A549 (cell line): ENCODE measurements around the gene NECTIN4. TPM values are rescaled to one million over a fixed set of nuclear protein-coding genes. Genes with fewer than 3 reads are reported as not detected.

Experiments
- BHLHE40 ChIP-seq: IDR thresholded peaks from 2 replicates; pipeline ENCODE4 v1.6.1; 2012; ENCODE audit warnings: low read depth, low read length, inconsistent platforms
- CBX8 ChIP-seq: fragments of 200-600 bp; sonication (generic); IDR thresholded peaks from 2 replicates; pipeline ENCODE4 v1.6.1; 2016
- CEBPB ChIP-seq, 2 experiments: fragments of >200 bp in 1 of 2; sonication (Bioruptor Twin) in 1 of 2; formaldehyde crosslinking in 1 of 2; IDR thresholded peaks; 2 replicates each; pipeline ENCODE4 v1.6.1; 2012 to 2016
- CHD4 ChIP-seq: fragments of 200-600 bp; sonication (generic); IDR thresholded peaks from 2 replicates; pipeline ENCODE4 v1.6.1; 2016; ENCODE audit warnings: antibody characterized with exemption, mild to moderate bottlenecking, borderline replicate concordance
- EHF ChIP-seq: fragments of 250-450 bp; sonication (Bioruptor Pico); IDR thresholded peaks from 2 replicates; pipeline ENCODE4 v1.5.0; 2020; ENCODE audit warnings: mild to moderate bottlenecking
- ELK1 ChIP-seq: fragments of 150-350 bp; IDR thresholded peaks from 2 replicates; pipeline ENCODE4 v1.6.1; 2014; ENCODE audit warnings: low read depth, mild to moderate bottlenecking, low read length
- EP300 ChIP-seq, 2 experiments: fragments of >200 bp; sonication (Bioruptor Twin); formaldehyde crosslinking; IDR thresholded peaks; 2 replicates in 1 of 2; 3 replicates in 1 of 2; pipeline ENCODE4 v1.6.1; 2016 to 2017
- FOSB ChIP-seq: fragments of 250-450 bp; sonication (Bioruptor Pico); IDR thresholded peaks from 2 replicates; pipeline ENCODE4 v1.5.0; 2020; ENCODE audit warnings: mild to moderate bottlenecking, moderate library complexity
- FOSL2 ChIP-seq, 2 experiments: fragments of 450-650 bp in 1 of 2; fragments of >200 bp in 1 of 2; sonication (Bioruptor Twin) in 1 of 2; formaldehyde crosslinking; IDR thresholded peaks; 2 replicates each; pipeline versions ENCODE4 v1.5.0 to v1.6.1; 2016 to 2020; ENCODE audit warnings: mild to moderate bottlenecking in 1 of 2, moderate library complexity in 1 of 2
- HES2 ChIP-seq: fragments of >200 bp; sonication (Bioruptor Twin); formaldehyde crosslinking; IDR thresholded peaks from 2 replicates; pipeline ENCODE4 v1.6.1; 2016
- HOXA7 ChIP-seq: fragments of 250-450 bp; sonication (Bioruptor Pico); IDR thresholded peaks from 2 replicates; pipeline ENCODE4 v1.5.0; 2020; ENCODE audit warnings: mild to moderate bottlenecking, moderate library complexity
- HOXB13 ChIP-seq: fragments of 250-450 bp; sonication (Bioruptor Pico); IDR thresholded peaks from 2 replicates; pipeline ENCODE4 v1.5.0; 2020; ENCODE audit warnings: low read depth, mild to moderate bottlenecking, moderate library complexity
- HOXB5 ChIP-seq: fragments of 250-450 bp; sonication (Bioruptor Pico); IDR thresholded peaks from 2 replicates; pipeline ENCODE4 v1.5.0; 2020; ENCODE audit warnings: mild to moderate bottlenecking, moderate library complexity
- JUN ChIP-seq, 2 experiments: fragments of >200 bp; sonication (Bioruptor Twin); formaldehyde crosslinking; IDR thresholded peaks; 2 replicates in 1 of 2; 3 replicates in 1 of 2; pipeline ENCODE4 v1.6.1; 2016 to 2017
- JUNB ChIP-seq: fragments of >200 bp; sonication (Bioruptor Twin); formaldehyde crosslinking; IDR thresholded peaks from 2 replicates; pipeline ENCODE4 v1.6.1; 2016
- KDM5A ChIP-seq: fragments of 200-600 bp; sonication (generic); IDR thresholded peaks from 2 replicates; pipeline ENCODE4 v1.6.1; 2016; ENCODE audit warnings: antibody characterized with exemption, mild to moderate bottlenecking
- MYC ChIP-seq: IDR thresholded peaks from 2 replicates; pipeline ENCODE4 v1.6.1; 2012; ENCODE audit warnings: mild to moderate bottlenecking, inconsistent platforms, low read length, improper control_type of control experiment, borderline replicate concordance
- NFE2L2 ChIP-seq: fragments of 150-350 bp; conservative IDR thresholded peaks from 2 replicates; pipeline ENCODE4 v1.6.1; 2014; ENCODE audit warnings: low read length
- NR3C1 ChIP-seq: fragments of >200 bp; sonication (Bioruptor Twin); formaldehyde crosslinking; IDR thresholded peaks from 3 replicates; pipeline ENCODE4 v1.6.1; 2017
- POLR2AphosphoS2 ChIP-seq: conservative IDR thresholded peaks from 2 replicates; pipeline ENCODE4 v1.6.1; 2012; ENCODE audit warnings: low read length, improper control_type of control experiment, inconsistent platforms
- RAD21 ChIP-seq, 2 experiments: fragments of >200 bp in 1 of 2; sonication (Bioruptor Twin) in 1 of 2; formaldehyde crosslinking in 1 of 2; IDR thresholded peaks in 1 of 2; conservative IDR thresholded peaks in 1 of 2; 2 replicates in 1 of 2; 3 replicates in 1 of 2; pipeline ENCODE4 v1.6.1; 2012 to 2018; ENCODE audit warnings: inconsistent platforms in 1 of 2
- RARB ChIP-seq: fragments of 250-450 bp; sonication (Bioruptor Pico); IDR thresholded peaks from 2 replicates; pipeline ENCODE4 v1.8.0; 2021; ENCODE audit warnings: mild to moderate bottlenecking, moderate library complexity
- RCOR1 ChIP-seq: fragments of 150-350 bp; IDR thresholded peaks from 2 replicates; pipeline ENCODE4 v1.6.1; 2014; ENCODE audit warnings: antibody characterized with exemption, low read length, low read depth
- RFX5 ChIP-seq: fragments of 450-650 bp; IDR thresholded peaks from 2 replicates; pipeline ENCODE4 v1.7.1; 2014; ENCODE audit warnings: antibody characterized with exemption, mild to moderate bottlenecking, moderate library complexity
- RNF2 ChIP-seq: fragments of 200-600 bp; sonication (generic); IDR thresholded peaks from 2 replicates; pipeline ENCODE4 v1.6.1; 2016; ENCODE audit warnings: low read depth, mild to moderate bottlenecking, antibody characterized with exemption, moderate library complexity, borderline replicate concordance
- ZC3H11A ChIP-seq: fragments of 450-650 bp; IDR thresholded peaks from 2 replicates; pipeline ENCODE4 v1.6.1; 2014; ENCODE audit warnings: antibody characterized with exemption, mild to moderate bottlenecking
- ZFP36 ChIP-seq: fragments of 450-650 bp; IDR thresholded peaks from 2 replicates; pipeline ENCODE4 v1.6.1; 2014; ENCODE audit warnings: borderline replicate concordance; ENCODE audit not compliant: partially characterized antibody
- ZNF302 ChIP-seq: fragments of 250-450 bp; sonication (Bioruptor Pico); IDR thresholded peaks from 2 replicates; pipeline ENCODE4 v1.9.0; 2021; ENCODE audit warnings: inconsistent platforms, mild to moderate bottlenecking, moderate library complexity
- ZSCAN20 ChIP-seq: fragments of 250-450 bp; sonication (Bioruptor Pico); IDR thresholded peaks from 2 replicates; pipeline ENCODE4 v1.8.0; 2022; ENCODE audit warnings: mild to moderate bottlenecking, moderate library complexity
- polyA plus RNA-seq, 4 experiments: library from polyadenylated mRNA; depleted of rRNA in 3 of 4; stranded (reverse); fragments of >200 nt; fragmentation: RNase III in 1 of 4; extraction: RNeasy Plus Mini Kit Qiagen cat#74134 plus additional on column Dnase treatment in 1 of 4; gene quantifications; 2 replicates in 3 of 4; 3 replicates in 1 of 4; pipeline ENCODE4 v1.2.3, GENCODE V29; 2011 to 2017
- TF ChIP-seq, protein P1 (sequence below): fragments of >200 bp; sonication (Bioruptor Twin); formaldehyde crosslinking; IDR thresholded peaks from 3 replicates; pipeline ENCODE4 v1.5.1; 2016
- TF ChIP-seq, protein P2 (sequence below): fragments of >200 bp; sonication (Bioruptor Twin); formaldehyde crosslinking; IDR thresholded peaks from 3 replicates; pipeline ENCODE4 v1.6.1; 2016
- TF ChIP-seq, protein P3 (sequence below): IDR thresholded peaks from 2 replicates; pipeline ENCODE4 v1.6.1; 2012
- TF ChIP-seq, protein P4 (sequence below): fragments of 250-450 bp; sonication (Bioruptor Pico); IDR thresholded peaks from 2 replicates; pipeline ENCODE4 v1.5.0; 2020; ENCODE audit warnings: low read depth, mild to moderate bottlenecking, moderate library complexity
- TF ChIP-seq, protein P5 (sequence below): fragments of 450-650 bp; IDR thresholded peaks from 2 replicates; pipeline ENCODE4 v1.6.1; 2014; ENCODE audit warnings: antibody characterized with exemption
- TF ChIP-seq, protein P6 (sequence below): IDR thresholded peaks from 2 replicates; pipeline ENCODE4 v1.6.1; 2012; ENCODE audit warnings: low read depth, borderline replicate concordance

NECTIN4 gene
- polyA plus RNA-seq, 2 of the 4 experiments (the other 2 are of a cell fraction), result 1.5 to 4.3 TPM

- no peak for TF ChIP-seq NR3C1
- TF ChIP-seq RNF2, result no peak
- TF ChIP-seq ZNF302 (CRISPR knock-in tag), result no peak
- peak; percentile 69 to 77; a peak in 4 of 5 replicates for TF ChIP-seq JUN (IDR thresholded peaks at IDR 0.05)
- TF ChIP-seq, protein P1, sequence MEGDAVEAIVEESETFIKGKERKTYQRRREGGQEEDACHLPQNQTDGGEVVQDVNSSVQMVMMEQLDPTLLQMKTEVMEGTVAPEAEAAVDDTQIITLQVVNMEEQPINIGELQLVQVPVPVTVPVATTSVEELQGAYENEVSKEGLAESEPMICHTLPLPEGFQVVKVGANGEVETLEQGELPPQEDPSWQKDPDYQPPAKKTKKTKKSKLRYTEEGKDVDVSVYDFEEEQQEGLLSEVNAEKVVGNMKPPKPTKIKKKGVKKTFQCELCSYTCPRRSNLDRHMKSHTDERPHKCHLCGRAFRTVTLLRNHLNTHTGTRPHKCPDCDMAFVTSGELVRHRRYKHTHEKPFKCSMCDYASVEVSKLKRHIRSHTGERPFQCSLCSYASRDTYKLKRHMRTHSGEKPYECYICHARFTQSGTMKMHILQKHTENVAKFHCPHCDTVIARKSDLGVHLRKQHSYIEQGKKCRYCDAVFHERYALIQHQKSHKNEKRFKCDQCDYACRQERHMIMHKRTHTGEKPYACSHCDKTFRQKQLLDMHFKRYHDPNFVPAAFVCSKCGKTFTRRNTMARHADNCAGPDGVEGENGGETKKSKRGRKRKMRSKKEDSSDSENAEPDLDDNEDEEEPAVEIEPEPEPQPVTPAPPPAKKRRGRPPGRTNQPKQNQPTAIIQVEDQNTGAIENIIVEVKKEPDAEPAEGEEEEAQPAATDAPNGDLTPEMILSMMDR, result no peak
- peak in 1 of 2 experiments; percentile 53; a peak in 1 of 5 replicates for TF ChIP-seq EP300 (IDR thresholded peaks at IDR 0.05)
- TF ChIP-seq KDM5A, result no peak
- no peak for TF ChIP-seq ZFP36
- no peak for TF ChIP-seq ELK1
- TF ChIP-seq JUNB, result peak; percentile 47; the same call in 1 of the 2 replicates
- TF ChIP-seq, protein P2, sequence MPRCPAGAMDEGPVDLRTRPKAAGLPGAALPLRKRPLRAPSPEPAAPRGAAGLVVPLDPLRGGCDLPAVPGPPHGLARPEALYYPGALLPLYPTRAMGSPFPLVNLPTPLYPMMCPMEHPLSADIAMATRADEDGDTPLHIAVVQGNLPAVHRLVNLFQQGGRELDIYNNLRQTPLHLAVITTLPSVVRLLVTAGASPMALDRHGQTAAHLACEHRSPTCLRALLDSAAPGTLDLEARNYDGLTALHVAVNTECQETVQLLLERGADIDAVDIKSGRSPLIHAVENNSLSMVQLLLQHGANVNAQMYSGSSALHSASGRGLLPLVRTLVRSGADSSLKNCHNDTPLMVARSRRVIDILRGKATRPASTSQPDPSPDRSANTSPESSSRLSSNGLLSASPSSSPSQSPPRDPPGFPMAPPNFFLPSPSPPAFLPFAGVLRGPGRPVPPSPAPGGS, result no peak; the same call in 2 of the 3 replicates
- no peak for TF ChIP-seq RAD21 (conservative IDR thresholded peaks at IDR 0.05 in 1 of 2, IDR thresholded peaks at IDR 0.05 in 1 of 2)
- TF ChIP-seq CBX8, result no peak
- TF ChIP-seq, protein P3, sequence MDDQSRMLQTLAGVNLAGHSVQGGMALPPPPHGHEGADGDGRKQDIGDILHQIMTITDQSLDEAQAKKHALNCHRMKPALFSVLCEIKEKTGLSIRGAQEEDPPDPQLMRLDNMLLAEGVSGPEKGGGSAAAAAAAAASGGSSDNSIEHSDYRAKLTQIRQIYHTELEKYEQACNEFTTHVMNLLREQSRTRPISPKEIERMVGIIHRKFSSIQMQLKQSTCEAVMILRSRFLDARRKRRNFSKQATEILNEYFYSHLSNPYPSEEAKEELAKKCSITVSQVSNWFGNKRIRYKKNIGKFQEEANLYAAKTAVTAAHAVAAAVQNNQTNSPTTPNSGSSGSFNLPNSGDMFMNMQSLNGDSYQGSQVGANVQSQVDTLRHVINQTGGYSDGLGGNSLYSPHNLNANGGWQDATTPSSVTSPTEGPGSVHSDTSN, result no peak
- TF ChIP-seq NFE2L2, result no peak
- TF ChIP-seq, protein P4, sequence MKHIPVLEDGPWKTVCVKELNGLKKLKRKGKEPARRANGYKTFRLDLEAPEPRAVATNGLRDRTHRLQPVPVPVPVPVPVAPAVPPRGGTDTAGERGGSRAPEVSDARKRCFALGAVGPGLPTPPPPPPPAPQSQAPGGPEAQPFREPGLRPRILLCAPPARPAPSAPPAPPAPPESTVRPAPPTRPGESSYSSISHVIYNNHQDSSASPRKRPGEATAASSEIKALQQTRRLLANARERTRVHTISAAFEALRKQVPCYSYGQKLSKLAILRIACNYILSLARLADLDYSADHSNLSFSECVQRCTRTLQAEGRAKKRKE (CRISPR knock-in tag), result no peak
- TF ChIP-seq, protein P5, sequence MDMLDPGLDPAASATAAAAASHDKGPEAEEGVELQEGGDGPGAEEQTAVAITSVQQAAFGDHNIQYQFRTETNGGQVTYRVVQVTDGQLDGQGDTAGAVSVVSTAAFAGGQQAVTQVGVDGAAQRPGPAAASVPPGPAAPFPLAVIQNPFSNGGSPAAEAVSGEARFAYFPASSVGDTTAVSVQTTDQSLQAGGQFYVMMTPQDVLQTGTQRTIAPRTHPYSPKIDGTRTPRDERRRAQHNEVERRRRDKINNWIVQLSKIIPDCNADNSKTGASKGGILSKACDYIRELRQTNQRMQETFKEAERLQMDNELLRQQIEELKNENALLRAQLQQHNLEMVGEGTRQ, result no peak
- TF ChIP-seq, protein P6, sequence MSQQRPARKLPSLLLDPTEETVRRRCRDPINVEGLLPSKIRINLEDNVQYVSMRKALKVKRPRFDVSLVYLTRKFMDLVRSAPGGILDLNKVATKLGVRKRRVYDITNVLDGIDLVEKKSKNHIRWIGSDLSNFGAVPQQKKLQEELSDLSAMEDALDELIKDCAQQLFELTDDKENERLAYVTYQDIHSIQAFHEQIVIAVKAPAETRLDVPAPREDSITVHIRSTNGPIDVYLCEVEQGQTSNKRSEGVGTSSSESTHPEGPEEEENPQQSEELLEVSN, result no peak
- no peak for TF ChIP-seq CHD4
- TF ChIP-seq RCOR1, result no peak
- no peak for TF ChIP-seq FOSB
- TF ChIP-seq MYC, result no peak
- peak; percentile 51 to 63; a peak in 2 of 4 replicates for TF ChIP-seq CEBPB (IDR thresholded peaks at IDR 0.05)
- no peak for TF ChIP-seq HOXA7 (CRISPR knock-in tag)
- TF ChIP-seq BHLHE40, result no peak
- TF ChIP-seq EHF, result no peak
- peak; percentile 81 for TF ChIP-seq FOSL2 (IDR thresholded peaks at IDR 0.05)
- peak; percentile 84 for TF ChIP-seq FOSL2 (CRISPR knock-in tag; IDR thresholded peaks at IDR 0.05)
- no peak for TF ChIP-seq ZC3H11A
- no peak for TF ChIP-seq POLR2AphosphoS2
- no peak for TF ChIP-seq ZSCAN20 (CRISPR knock-in tag)
- TF ChIP-seq RFX5, result no peak
- no peak for TF ChIP-seq HES2
- no peak for TF ChIP-seq HOXB13 (CRISPR knock-in tag)
- TF ChIP-seq RARB (CRISPR knock-in tag), result 0 out of 2 replicates have a peak, but pooled peaks have one; percentile 44
- no peak for TF ChIP-seq HOXB5 (CRISPR knock-in tag)
Measured at GRCh38 chr1:161115132-161115711, 25.9 kb upstream of the NECTIN4 start (continued).
